ENCODE data around the gene FASTKD3. TPM values are rescaled to one million over a fixed set of nuclear protein-coding genes. Genes with fewer than 3 reads are reported as not detected.

FASTKD3 gene
- total RNA-seq, 1 experiment from 2014 or later: 12.0 TPM

DNA sequence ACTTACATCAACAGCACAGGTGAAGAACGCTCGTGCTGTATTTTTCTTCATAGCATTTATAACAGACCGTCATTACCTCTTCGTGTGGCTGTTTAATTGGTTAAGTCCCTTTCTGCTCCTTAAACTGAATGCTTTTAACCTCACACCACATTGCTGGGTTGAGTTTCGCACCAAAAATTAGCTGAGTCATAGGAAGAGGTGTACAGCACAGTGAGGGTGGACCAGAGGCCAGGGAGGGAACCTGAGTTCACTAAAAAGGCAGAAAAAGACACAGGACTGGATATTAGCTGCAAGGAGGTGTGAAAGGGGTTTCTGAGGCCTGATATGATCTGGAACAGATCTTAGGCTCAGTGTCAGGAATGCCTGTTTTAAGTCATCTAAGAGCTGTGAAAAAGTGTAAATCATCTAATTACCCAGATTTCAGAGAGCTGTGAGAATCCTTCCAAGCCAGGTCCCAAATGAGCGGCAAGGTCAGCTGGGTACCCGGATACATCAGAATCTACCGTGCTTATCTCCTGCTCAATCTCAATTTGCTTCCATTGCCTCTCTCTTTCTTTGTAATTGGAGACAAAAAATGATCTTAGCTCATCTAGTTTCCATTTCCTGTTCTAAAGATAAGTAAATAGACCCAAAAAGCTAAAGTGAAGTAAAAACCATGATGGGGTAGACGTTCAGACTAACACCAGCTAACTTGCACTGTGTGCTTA, 10.8 kb downstream of the FASTKD3 start:
- no peaks in the 10 kb centered on the region for H3K27me3 ChIP-seq (ENCODE audit: insufficient read depth, low read length)
- ChIA-PET RAD21 (ENCODE audit: low non-redundant PET in 1 of 2, low total read pairs in 2 of 2, uncharacterized antibody in 2 of 2, unreplicated experiment in 2 of 2) (no interaction called here), POLR2A (interaction anchor here (1.2 kb wide), 1 partner anchor 11 kb away, joined by 3 read pairs; the partner anchor contains the start of genes FASTKD3 and MTRR), CTCF (no interaction called here)
- H3K9me3 ChIP-seq (ENCODE audit: control insufficient read depth in 1 of 2, insufficient read depth in 1 of 2, low read depth in 1 of 2, low read length in 2 of 2): no peaks in the 10 kb centered on the region
- no peaks in the 10 kb centered on the region for H4K20me1 ChIP-seq (ENCODE audit: insufficient read depth)
- no peak overlapping the region for H3K27ac ChIP-seq (ENCODE audit: low read depth, low read length)
- H3K4me3 ChIP-seq (replicated peaks in 1 of 2; ENCODE audit: low read depth in 1 of 2, low read length in 2 of 2): no peak overlapping the region
- no TSS peak for BruUV-seq (replicated peaks)
- no peak for TF ChIP-seq ZNF274 (IDR thresholded peaks at IDR 0.05; ENCODE audit: low read depth, low read length)
- DNase-seq (ENCODE audit: low read depth, low spot score): no peak
- intact Hi-C loops (cut with micrococcal nuclease): loop anchor here (5.0 kb wide), 1 partner anchor 1091 kb away; no protein-coding TSS in a partner anchor
- H3K36me3 ChIP-seq (ENCODE audit: control insufficient read depth in 1 of 2, insufficient read depth in 2 of 2, low read length in 2 of 2): peaks cover 5 to 23% of the 10 kb centered on the region in 2 experiments; a peak in 3 of 4 replicates
- ATAC-seq: no peak
- H3K4me1 ChIP-seq (ENCODE audit: control insufficient read depth in 1 of 2, insufficient read depth in 2 of 2, low read length in 2 of 2): no peaks in the 10 kb centered on the region
- no peak overlapping the region for H3K4me2 ChIP-seq (ENCODE audit: low read length)
- no peaks in the 10 kb centered on the region for H3K9me2 ChIP-seq (ENCODE audit: insufficient read depth)
- no peaks in the 10 kb centered on the region for H3K79me2 ChIP-seq (ENCODE audit: insufficient read depth, low read length)
- H2AFZ ChIP-seq (ENCODE audit: low read depth, low read length, poor library complexity, severe bottlenecking): no peak overlapping the region
- no peak overlapping the region for H3K9ac ChIP-seq (ENCODE audit: low read length)

DNA sequence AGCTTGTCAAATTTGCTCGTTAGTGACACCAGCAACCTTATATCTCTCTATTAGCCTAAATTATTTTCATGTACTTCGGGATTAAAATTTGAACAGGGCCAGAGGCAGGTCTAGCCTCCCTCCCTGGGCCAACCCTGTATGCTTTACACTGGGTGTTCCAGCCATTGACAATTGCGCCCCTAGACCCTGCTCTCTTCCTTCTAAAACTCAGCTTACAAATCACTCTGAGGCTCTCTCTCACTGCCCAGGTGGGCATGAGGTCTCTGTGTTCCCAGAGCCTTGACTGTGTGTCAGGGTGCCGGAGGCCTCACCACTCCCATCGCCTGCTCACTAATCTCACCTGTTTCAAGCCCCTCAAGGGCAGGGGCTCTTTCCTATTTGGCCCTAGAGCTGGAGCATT, 11.5 kb downstream of the FASTKD3 start:
- TF ChIP-seq ZNF274 (IDR thresholded peaks at IDR 0.05; ENCODE audit: low read depth, low read length): no peak
- no peak for TF ChIP-seq ZFX (IDR thresholded peaks at IDR 0.05)
- TF ChIP-seq SIN3A (IDR thresholded peaks at IDR 0.05; ENCODE audit: low read depth): no peak
- TF ChIP-seq SP1 (IDR thresholded peaks at IDR 0.05; ENCODE audit: low read depth): no peak
- no peak for TF ChIP-seq EZH2phosphoT487 (IDR thresholded peaks at IDR 0.05; ENCODE audit: borderline replicate concordance)
- no peak for TF ChIP-seq YY1 (IDR thresholded peaks at IDR 0.05; ENCODE audit: extremely low read depth, insufficient replicate concordance, low read depth, low read length)
- TF ChIP-seq, protein P1, sequence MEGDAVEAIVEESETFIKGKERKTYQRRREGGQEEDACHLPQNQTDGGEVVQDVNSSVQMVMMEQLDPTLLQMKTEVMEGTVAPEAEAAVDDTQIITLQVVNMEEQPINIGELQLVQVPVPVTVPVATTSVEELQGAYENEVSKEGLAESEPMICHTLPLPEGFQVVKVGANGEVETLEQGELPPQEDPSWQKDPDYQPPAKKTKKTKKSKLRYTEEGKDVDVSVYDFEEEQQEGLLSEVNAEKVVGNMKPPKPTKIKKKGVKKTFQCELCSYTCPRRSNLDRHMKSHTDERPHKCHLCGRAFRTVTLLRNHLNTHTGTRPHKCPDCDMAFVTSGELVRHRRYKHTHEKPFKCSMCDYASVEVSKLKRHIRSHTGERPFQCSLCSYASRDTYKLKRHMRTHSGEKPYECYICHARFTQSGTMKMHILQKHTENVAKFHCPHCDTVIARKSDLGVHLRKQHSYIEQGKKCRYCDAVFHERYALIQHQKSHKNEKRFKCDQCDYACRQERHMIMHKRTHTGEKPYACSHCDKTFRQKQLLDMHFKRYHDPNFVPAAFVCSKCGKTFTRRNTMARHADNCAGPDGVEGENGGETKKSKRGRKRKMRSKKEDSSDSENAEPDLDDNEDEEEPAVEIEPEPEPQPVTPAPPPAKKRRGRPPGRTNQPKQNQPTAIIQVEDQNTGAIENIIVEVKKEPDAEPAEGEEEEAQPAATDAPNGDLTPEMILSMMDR (IDR thresholded peaks at IDR 0.05 in 2 of 3, conservative IDR thresholded peaks at IDR 0.05 in 1 of 3; ENCODE audit: borderline replicate concordance in 1 of 3, insufficient read depth in 1 of 3, low read depth in 2 of 3, low read length in 2 of 3): no peak
- no peak for TF ChIP-seq CBX3 (IDR thresholded peaks at IDR 0.05; ENCODE audit: low read depth)
- TF ChIP-seq, protein P2, sequence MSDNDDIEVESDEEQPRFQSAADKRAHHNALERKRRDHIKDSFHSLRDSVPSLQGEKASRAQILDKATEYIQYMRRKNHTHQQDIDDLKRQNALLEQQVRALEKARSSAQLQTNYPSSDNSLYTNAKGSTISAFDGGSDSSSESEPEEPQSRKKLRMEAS (IDR thresholded peaks at IDR 0.05): no peak
- TF ChIP-seq EZH2 (IDR thresholded peaks at IDR 0.05): no peak
- no peak for TF ChIP-seq SRF (IDR thresholded peaks at IDR 0.05; ENCODE audit: low read depth)
- no peak for TF ChIP-seq ELF1 (IDR thresholded peaks at IDR 0.05; ENCODE audit: borderline replicate concordance, low read depth)
- TF ChIP-seq, protein P3, sequence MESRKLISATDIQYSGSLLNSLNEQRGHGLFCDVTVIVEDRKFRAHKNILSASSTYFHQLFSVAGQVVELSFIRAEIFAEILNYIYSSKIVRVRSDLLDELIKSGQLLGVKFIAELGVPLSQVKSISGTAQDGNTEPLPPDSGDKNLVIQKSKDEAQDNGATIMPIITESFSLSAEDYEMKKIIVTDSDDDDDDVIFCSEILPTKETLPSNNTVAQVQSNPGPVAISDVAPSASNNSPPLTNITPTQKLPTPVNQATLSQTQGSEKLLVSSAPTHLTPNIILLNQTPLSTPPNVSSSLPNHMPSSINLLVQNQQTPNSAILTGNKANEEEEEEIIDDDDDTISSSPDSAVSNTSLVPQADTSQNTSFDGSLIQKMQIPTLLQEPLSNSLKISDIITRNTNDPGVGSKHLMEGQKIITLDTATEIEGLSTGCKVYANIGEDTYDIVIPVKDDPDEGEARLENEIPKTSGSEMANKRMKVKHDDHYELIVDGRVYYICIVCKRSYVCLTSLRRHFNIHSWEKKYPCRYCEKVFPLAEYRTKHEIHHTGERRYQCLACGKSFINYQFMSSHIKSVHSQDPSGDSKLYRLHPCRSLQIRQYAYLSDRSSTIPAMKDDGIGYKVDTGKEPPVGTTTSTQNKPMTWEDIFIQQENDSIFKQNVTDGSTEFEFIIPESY (IDR thresholded peaks at IDR 0.05; ENCODE audit: extremely low read depth, insufficient replicate concordance, low read length): no peak
- TF ChIP-seq CEBPB (IDR thresholded peaks at IDR 0.05; ENCODE audit: low read depth): no peak
- TF ChIP-seq FOSL1 (IDR thresholded peaks at IDR 0.05; ENCODE audit: low read depth): no peak
- no peaks in the 10 kb centered on the region for H3K79me2 ChIP-seq (ENCODE audit: insufficient read depth, low read length)
- no peak for ATAC-seq
- no peaks in the 10 kb centered on the region for H3K4me1 ChIP-seq (ENCODE audit: control insufficient read depth in 1 of 2, insufficient read depth in 2 of 2, low read length in 2 of 2)
- intact Hi-C loops (cut with micrococcal nuclease): loop anchor here (5.0 kb wide), 1 partner anchor 1090 kb away; no protein-coding TSS in a partner anchor
- BruUV-seq (replicated peaks): no TSS peak
- ChIA-PET RAD21 (ENCODE audit: low non-redundant PET in 1 of 2, low total read pairs in 2 of 2, uncharacterized antibody in 2 of 2, unreplicated experiment in 2 of 2) (no interaction called here), CTCF (no interaction called here), POLR2A (interaction anchor here (1.2 kb wide), 1 partner anchor 12 kb away, joined by 3 read pairs; the partner anchor contains the start of genes FASTKD3 and MTRR)
- no peaks in the 10 kb centered on the region for H3K27me3 ChIP-seq (ENCODE audit: insufficient read depth, low read length)
- no peak for DNase-seq (ENCODE audit: low read depth, low spot score)
- H3K9ac ChIP-seq (ENCODE audit: low read length): no peak overlapping the region
- no peaks in the 10 kb centered on the region for H3K9me3 ChIP-seq (ENCODE audit: control insufficient read depth in 1 of 2, insufficient read depth in 1 of 2, low read depth in 1 of 2, low read length in 2 of 2)
- peaks cover 5 to 21% of the 10 kb centered on the region in 2 experiments; a peak in 3 of 4 replicates for H3K36me3 ChIP-seq (ENCODE audit: control insufficient read depth in 1 of 2, insufficient read depth in 2 of 2, low read length in 2 of 2)
- no peak overlapping the region for H3K27ac ChIP-seq (ENCODE audit: low read depth, low read length)
- no peaks in the 10 kb centered on the region for H3K9me2 ChIP-seq (ENCODE audit: insufficient read depth)
- H4K20me1 ChIP-seq (ENCODE audit: insufficient read depth): no peaks in the 10 kb centered on the region
- H3K4me2 ChIP-seq (ENCODE audit: low read length): no peak overlapping the region
- H2AFZ ChIP-seq (ENCODE audit: low read depth, low read length, poor library complexity, severe bottlenecking): no peak overlapping the region
- no peak overlapping the region for H3K4me3 ChIP-seq (replicated peaks in 1 of 2; ENCODE audit: low read depth in 1 of 2, low read length in 2 of 2)
